Testis (tissue), 2 donors: ENCODE results near the gene C1orf74.

Experiments
- CTCF ChIP-seq, 3 experiments: fragments of 450-650 bp in 2 of 3; fragments of 200-600 bp in 1 of 3; sonication (generic) in 1 of 3; IDR thresholded peaks; one replicate each; pipeline ENCODE4 v1.5.1; 2016 to 2019; ENCODE audit warnings: antibody characterized with exemption in 3 of 3, mild to moderate bottlenecking in 2 of 3, moderate library complexity in 1 of 3
- POLR2A ChIP-seq: fragments of 450-650 bp; IDR thresholded peaks from one replicate; pipeline ENCODE4 v1.6.1; 2017; ENCODE audit warnings: antibody characterized with exemption, mild to moderate bottlenecking, moderate library complexity

GRCh38 chr1:209802780-209803152 is 18.4 kb upstream of the C1orf74 start:
- no peak for TF ChIP-seq CTCF (IDR thresholded peaks at IDR 0.05)
- TF ChIP-seq POLR2A = no peak
